Suprapubic skin (tissue), 3 donors: ENCODE data around the gene PRKAR2B.

Experiments used
- EP300 ChIP-seq: sonication (generic); formaldehyde crosslinking; IDR thresholded peaks from one replicate; pipeline ENCODE4 v1.6.1; 2017; ENCODE audit warnings: antibody characterized with exemption
- POLR2A ChIP-seq, 2 donors: fragments of 450-650 bp; IDR thresholded peaks; one replicate each; pipeline ENCODE4 v1.6.1; 2017; ENCODE audit warnings: antibody characterized with exemption in 2 of 2, mild to moderate bottlenecking in 2 of 2, moderate library complexity in 2 of 2
- TF ChIP-seq, protein P1 (sequence below), 2 donors: fragments of 200-600 bp in 1 of 2; fragments of 450-650 bp in 1 of 2; sonication (generic) in 1 of 2; IDR thresholded peaks; one replicate each; pipeline ENCODE4 v1.5.1; 2016 to 2019; ENCODE audit warnings: antibody characterized with exemption in 2 of 2, mild to moderate bottlenecking in 1 of 2, moderate library complexity in 1 of 2

- TF ChIP-seq, protein P1, sequence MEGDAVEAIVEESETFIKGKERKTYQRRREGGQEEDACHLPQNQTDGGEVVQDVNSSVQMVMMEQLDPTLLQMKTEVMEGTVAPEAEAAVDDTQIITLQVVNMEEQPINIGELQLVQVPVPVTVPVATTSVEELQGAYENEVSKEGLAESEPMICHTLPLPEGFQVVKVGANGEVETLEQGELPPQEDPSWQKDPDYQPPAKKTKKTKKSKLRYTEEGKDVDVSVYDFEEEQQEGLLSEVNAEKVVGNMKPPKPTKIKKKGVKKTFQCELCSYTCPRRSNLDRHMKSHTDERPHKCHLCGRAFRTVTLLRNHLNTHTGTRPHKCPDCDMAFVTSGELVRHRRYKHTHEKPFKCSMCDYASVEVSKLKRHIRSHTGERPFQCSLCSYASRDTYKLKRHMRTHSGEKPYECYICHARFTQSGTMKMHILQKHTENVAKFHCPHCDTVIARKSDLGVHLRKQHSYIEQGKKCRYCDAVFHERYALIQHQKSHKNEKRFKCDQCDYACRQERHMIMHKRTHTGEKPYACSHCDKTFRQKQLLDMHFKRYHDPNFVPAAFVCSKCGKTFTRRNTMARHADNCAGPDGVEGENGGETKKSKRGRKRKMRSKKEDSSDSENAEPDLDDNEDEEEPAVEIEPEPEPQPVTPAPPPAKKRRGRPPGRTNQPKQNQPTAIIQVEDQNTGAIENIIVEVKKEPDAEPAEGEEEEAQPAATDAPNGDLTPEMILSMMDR (IDR thresholded peaks at IDR 0.05): no peak
- TF ChIP-seq EP300 (no peak), POLR2A (IDR thresholded peaks at IDR 0.05) (no peak)
Observed at GRCh38 chr7:107118109-107118900, 73.8 kb downstream of the PRKAR2B start.
